Measurements from ENCODE around the gene MRPL3. TPM values are rescaled to one million over a fixed set of nuclear protein-coding genes. Genes with fewer than 3 reads are reported as not detected.
"Not testable (repeated sequence)": the region's sequence is repeated elsewhere in the genome, so short reads cannot be mapped to it uniquely, and the experiment has no call there.

MRPL3 gene
- total RNA-seq, 1 experiment from 2014 or later: 137 TPM

DNA sequence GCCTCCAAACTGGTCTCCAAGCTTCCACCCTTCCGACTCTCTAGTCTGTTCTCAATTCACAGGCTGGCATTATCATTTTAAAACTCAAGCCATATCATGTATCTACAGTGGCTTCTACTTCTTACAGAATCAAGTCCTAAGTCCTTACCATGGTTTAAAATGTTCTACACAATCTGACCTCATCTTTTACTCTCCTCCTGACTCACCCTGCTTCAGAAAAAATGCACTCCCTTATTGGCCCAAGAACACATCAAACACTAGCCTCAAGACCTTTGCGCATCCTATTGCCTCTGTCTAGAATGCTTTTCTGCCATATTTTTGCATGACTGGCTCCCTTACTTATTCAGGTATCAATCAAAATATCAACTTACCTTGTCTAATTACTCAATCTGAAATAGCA is 11.0 kb downstream of the MRPL3 start:
- DNase-seq (ENCODE audit: low spot score): no peak
- H3K4me1 ChIP-seq (ENCODE audit: insufficient read depth, low read length, poor library complexity, severe bottlenecking): peaks cover 3% of the 10 kb centered on the region
- H3K27me3 ChIP-seq (replicated peaks; ENCODE audit: insufficient read depth, low read depth, low read length, poor library complexity): no peaks in the 10 kb centered on the region
- ChIA-PET CTCF (no interaction called here), POLR2A (ENCODE audit: low non-redundant PET) (no interaction called here)
- H3K4me3 ChIP-seq (ENCODE audit: low read depth, low read length, poor library complexity, severe bottlenecking): no peak overlapping the region
- no TSS peak for BruUV-seq (replicated peaks)
- H3K36me3 ChIP-seq (ENCODE audit: insufficient read depth, low read length, poor library complexity, severe bottlenecking): peaks cover 70% of the 10 kb centered on the region
- intact Hi-C loops (cut with micrococcal nuclease; ENCODE audit: unreplicated experiment): no loop called here
- no peak overlapping the region for H3K27ac ChIP-seq (ENCODE audit: low read depth, low read length, poor library complexity, severe bottlenecking)
- no peak for TF ChIP-seq CTCF (conservative IDR thresholded peaks at IDR 0.05; ENCODE audit: low read depth, low read length)
- TF ChIP-seq EZH2 (IDR thresholded peaks at IDR 0.05; ENCODE audit: borderline replicate concordance, low read depth, low read length, poor library complexity, severe bottlenecking): no peak
- no peaks in the 10 kb centered on the region for H3K9me3 ChIP-seq (ENCODE audit: low read depth, low read length, poor library complexity, severe bottlenecking)

DNA sequence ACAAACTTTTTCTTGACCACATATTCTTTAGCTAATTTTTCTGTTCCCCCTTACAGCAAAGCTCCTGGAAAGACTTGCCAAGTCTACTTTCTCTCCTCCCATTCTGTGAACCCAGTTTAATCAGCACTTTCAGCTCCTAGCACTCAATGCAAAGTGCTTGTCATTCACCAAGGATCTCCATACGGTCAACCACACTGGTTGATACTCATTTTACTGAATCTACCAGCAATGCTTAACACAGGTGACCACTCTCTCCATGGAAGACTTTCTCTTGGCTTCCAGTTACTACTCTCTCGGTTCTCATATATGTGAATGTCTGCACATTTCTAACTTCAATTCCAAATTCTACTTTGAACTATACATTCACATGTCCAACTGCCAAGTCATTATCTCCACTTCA is 11.7 kb downstream of the MRPL3 start:
- Histone ChIP-seq H3K27ac (ENCODE audit: low read depth, low read length, poor library complexity, severe bottlenecking) (no peak overlapping the region), H3K9me3 (ENCODE audit: low read depth, low read length, poor library complexity, severe bottlenecking) (no peaks in the 10 kb centered on the region), H3K4me1 (ENCODE audit: insufficient read depth, low read length, poor library complexity, severe bottlenecking) (peaks cover 3% of the 10 kb centered on the region), H3K4me3 (ENCODE audit: low read depth, low read length, poor library complexity, severe bottlenecking) (no peak overlapping the region), H3K36me3 (ENCODE audit: insufficient read depth, low read length, poor library complexity, severe bottlenecking) (peaks cover 63% of the 10 kb centered on the region), H3K27me3 (replicated peaks; ENCODE audit: insufficient read depth, low read depth, low read length, poor library complexity) (no peaks in the 10 kb centered on the region)
- no peak for DNase-seq (ENCODE audit: low spot score)
- BruUV-seq (replicated peaks): no TSS peak
- TF ChIP-seq CTCF (conservative IDR thresholded peaks at IDR 0.05; ENCODE audit: low read depth, low read length) (no peak), EZH2 (IDR thresholded peaks at IDR 0.05; ENCODE audit: borderline replicate concordance, low read depth, low read length, poor library complexity, severe bottlenecking) (no peak)
- intact Hi-C loops (cut with micrococcal nuclease; ENCODE audit: unreplicated experiment): no loop called here
- ChIA-PET CTCF (no interaction called here), POLR2A (ENCODE audit: low non-redundant PET) (no interaction called here)

- CTCF ChIA-PET; H3K9me3 ChIP-seq (ENCODE audit: low read depth, low read length, poor library complexity, severe bottlenecking); BruUV-seq (replicated peaks); H3K27ac ChIP-seq (ENCODE audit: low read depth, low read length, poor library complexity, severe bottlenecking); H3K27me3 ChIP-seq (replicated peaks; ENCODE audit: insufficient read depth, low read depth, low read length, poor library complexity); H3K4me1 ChIP-seq (ENCODE audit: insufficient read depth, low read length, poor library complexity, severe bottlenecking); DNase-seq (ENCODE audit: low spot score); H3K4me3 ChIP-seq (ENCODE audit: low read depth, low read length, poor library complexity, severe bottlenecking); intact Hi-C loops (cut with micrococcal nuclease; ENCODE audit: unreplicated experiment); POLR2A ChIA-PET (ENCODE audit: low non-redundant PET): not testable (repeated sequence)
- peaks cover 38% of the 10 kb centered on the region for H3K36me3 ChIP-seq (ENCODE audit: insufficient read depth, low read length, poor library complexity, severe bottlenecking)
Observed at GRCh38 chr3:131486545-131486944, 16.2 kb downstream of the MRPL3 start.

GRCh38 chr3:131485119-131485518 is 17.7 kb downstream of the MRPL3 start:
- ChIA-PET POLR2A (ENCODE audit: low non-redundant PET) (no interaction called here), CTCF (no interaction called here)
- Histone ChIP-seq H3K4me1 (ENCODE audit: insufficient read depth, low read length, poor library complexity, severe bottlenecking) (no peaks in the 10 kb centered on the region), H3K36me3 (ENCODE audit: insufficient read depth, low read length, poor library complexity, severe bottlenecking) (peaks cover 38% of the 10 kb centered on the region), H3K27me3 (replicated peaks; ENCODE audit: insufficient read depth, low read depth, low read length, poor library complexity) (no peaks in the 10 kb centered on the region), H3K4me3 (ENCODE audit: low read depth, low read length, poor library complexity, severe bottlenecking) (no peak overlapping the region), H3K9me3 (ENCODE audit: low read depth, low read length, poor library complexity, severe bottlenecking) (no peaks in the 10 kb centered on the region), H3K27ac (ENCODE audit: low read depth, low read length, poor library complexity, severe bottlenecking) (no peak overlapping the region)
- TF ChIP-seq CTCF (conservative IDR thresholded peaks at IDR 0.05; ENCODE audit: low read depth, low read length) (no peak), EZH2 (IDR thresholded peaks at IDR 0.05; ENCODE audit: borderline replicate concordance, low read depth, low read length, poor library complexity, severe bottlenecking) (no peak)
- intact Hi-C loops (cut with micrococcal nuclease; ENCODE audit: unreplicated experiment): no loop called here
- BruUV-seq (replicated peaks): no TSS peak
- DNase-seq (ENCODE audit: low spot score): no peak
